LNCAP (cell line): Measurements from ENCODE around the gene SCN8A.

Source experiments
- TF ChIP-seq, protein P1 (sequence below): fragments of 450-650 bp; IDR thresholded peaks from 2 replicates; pipeline ENCODE4 v1.5.1; 2017; ENCODE audit warnings: mild to moderate bottlenecking

SCN8A gene

DNA sequence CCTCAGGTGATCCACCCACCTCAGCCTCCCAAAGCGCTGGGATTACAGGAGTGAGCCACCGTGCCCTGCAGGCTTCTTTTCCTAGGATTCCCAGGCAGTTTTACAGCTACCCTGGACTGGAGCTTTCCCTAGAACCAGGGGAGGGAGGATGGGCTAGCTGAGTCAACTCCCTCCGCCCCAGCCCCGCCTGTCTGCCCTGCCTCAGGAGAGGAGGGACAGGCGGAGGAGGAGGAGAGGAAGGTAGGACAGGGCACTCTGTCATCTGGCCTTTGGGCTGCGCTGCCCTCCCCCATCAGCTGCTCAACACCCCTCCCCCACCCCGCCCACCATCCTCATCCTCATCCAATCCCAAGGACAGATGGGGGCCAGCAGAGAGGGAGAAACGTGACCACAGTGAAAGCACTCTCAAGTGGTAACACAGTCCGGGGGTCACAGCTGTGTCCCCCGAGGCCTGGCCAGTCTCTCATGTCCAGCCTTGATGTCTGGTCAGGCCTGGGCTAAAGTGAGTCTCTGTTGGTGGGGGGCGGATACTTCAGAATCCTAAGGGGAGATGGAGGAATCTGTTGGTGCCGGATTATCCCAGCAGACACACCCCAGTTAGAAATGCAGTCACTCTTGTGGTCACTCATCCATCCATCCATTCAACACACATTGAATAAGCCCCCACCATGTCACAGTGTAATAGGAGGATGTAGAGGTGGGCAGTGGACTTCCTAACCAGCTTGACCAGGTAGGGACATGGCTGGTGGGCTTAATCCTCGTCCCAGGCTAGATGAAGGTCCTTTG lies 245.2 kb downstream of the SCN8A start:
- TF ChIP-seq, protein P1, sequence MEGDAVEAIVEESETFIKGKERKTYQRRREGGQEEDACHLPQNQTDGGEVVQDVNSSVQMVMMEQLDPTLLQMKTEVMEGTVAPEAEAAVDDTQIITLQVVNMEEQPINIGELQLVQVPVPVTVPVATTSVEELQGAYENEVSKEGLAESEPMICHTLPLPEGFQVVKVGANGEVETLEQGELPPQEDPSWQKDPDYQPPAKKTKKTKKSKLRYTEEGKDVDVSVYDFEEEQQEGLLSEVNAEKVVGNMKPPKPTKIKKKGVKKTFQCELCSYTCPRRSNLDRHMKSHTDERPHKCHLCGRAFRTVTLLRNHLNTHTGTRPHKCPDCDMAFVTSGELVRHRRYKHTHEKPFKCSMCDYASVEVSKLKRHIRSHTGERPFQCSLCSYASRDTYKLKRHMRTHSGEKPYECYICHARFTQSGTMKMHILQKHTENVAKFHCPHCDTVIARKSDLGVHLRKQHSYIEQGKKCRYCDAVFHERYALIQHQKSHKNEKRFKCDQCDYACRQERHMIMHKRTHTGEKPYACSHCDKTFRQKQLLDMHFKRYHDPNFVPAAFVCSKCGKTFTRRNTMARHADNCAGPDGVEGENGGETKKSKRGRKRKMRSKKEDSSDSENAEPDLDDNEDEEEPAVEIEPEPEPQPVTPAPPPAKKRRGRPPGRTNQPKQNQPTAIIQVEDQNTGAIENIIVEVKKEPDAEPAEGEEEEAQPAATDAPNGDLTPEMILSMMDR = no peak

DNA sequence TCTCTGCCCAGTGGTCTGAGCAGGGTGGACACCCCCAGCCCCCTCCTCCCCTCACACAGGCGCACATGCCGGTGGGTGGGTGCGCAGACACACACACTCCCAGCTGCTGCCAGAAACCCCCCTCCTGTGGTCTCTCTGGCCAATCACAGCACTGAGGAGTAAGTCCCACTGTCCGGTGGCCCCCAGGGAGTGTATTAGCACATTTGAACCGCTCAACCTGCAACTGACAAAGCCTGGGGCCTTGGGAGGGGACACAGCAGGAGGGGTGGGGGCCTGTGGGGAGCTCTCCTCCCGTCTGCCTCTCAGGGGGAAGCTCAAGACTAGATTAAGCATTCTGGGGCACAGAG lies 245.8 kb downstream of the SCN8A start:
- TF ChIP-seq, protein P1 = no peak

- TF ChIP-seq, protein P1 = no peak
Observed at GRCh38 chr12:51837286-51837685, 246.3 kb downstream of the SCN8A start.

DNA sequence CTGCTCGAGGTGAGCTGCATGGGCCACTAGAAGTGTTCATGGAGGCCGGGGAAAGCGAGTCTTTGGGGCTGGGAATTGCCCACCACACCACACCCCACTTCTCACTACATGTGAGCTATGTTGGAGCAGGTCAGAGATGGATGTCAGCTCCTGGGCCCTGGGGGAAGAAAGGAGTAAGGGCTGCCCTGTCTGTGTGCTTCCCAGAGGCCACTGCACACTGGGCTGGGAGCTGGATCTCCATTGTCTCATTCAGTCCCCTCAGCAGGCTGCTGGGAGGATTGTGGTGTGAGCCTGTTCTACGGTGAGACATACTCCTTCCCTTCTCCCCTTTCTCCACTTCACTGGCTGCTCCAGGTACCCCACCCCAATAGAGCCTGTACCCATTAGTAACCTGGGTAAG lies 247.0 kb downstream of the SCN8A start:
- TF ChIP-seq, protein P1 = no peak

- TF ChIP-seq, protein P1 = no peak
Observed at GRCh38 chr12:51838762-51839161, 247.7 kb downstream of the SCN8A start.

DNA sequence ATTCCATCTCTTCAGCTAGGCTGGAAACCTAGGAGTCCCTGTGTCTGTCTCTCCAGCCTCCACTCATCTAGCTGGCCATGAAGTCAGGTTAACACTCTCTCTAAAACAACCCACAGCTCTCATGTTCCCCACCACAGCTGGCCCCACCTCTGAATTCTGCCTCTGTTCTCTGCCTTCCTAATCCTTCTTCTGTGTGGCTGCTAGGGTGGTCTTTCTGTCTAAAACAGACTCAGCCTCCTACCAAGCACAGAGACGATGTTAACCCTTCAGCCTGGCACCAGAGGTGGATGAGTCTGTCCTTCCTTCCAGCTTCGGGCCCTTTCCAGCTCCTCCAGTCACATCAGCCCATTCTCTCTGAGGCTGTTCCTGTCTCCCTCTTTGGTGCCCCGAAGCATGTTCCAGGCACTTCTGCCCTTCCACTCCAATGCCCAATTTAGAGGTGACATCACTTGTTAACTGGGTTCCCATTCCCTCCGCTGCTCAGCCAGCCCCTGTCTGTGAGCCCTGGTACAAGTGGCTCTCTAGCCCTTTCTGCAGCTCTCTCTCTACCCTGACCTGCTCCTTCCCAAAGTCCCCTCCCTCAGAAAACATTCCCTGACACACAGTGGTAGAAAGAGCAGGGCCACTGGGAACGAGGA lies 248.4 kb downstream of the SCN8A start:
- TF ChIP-seq, protein P1 = no peak

GRCh38 chr12:51840966-51841365 lies 249.9 kb downstream of the SCN8A start:
- TF ChIP-seq, protein P1 = no peak
